NAMALWA (cell line): ENCODE data around the gene PLAC1.

Experiments
- DNase-seq: peaks from one replicate; pipeline ENCODE4 v3.0.0-alpha.2; 2015; ENCODE audit warnings: low spot score

Gene PLAC1

GRCh38 chrX:134588806-134589205 lies 69.5 kb downstream of the PLAC1 start:
- DNase-seq = no peak

DNA sequence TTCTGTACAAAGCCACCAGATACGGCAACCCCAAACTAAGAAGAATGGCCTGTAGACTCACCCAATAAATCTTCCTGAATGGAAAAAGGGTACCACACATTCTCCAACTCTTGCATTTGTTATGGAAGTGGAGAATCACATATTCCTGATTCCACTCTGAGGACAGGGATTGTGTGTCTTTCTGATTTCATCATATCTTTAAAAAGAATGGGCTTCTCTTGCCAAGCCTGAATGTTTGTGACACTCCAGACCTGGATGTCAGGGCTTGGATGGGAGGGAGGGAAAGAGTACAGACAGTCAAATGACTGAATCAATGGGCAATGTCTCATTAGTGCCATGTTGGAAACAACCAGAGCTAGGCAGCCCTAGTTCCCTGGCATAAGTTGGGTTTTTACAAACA lies 77.4 kb downstream of the PLAC1 start:
- DNase-seq = no peak

DNA sequence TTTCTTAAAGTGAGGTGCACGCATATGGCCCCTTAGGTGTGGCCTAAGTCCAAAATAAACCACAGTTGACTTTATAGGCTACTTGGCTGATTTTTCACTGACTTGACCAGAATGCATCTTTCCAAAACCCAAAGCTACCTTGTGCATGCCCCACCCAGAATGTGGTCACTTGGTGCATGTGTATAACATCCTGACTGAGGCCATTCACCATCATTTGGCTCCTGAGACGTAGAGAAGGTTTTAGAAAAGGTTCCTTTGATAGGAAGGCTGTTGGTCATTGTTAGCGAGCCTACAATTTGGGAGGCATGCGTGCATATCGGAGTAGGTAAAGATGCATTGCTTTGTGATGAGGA lies 84.6 kb downstream of the PLAC1 start:
- no peak for DNase-seq

GRCh38 chrX:134572816-134573682 lies 85.2 kb downstream of the PLAC1 start:
- no peak for DNase-seq

- no peak for DNase-seq
These were observed 86.5 kb downstream of the PLAC1 start for GRCh38 chrX:134571796-134572195.

- DNase-seq = no peak
These were observed 87.4 kb downstream of the PLAC1 start for GRCh38 chrX:134570899-134571298.

- DNase-seq = no peak
These were observed 87.8 kb downstream of the PLAC1 start for GRCh38 chrX:134570509-134570846.

DNA sequence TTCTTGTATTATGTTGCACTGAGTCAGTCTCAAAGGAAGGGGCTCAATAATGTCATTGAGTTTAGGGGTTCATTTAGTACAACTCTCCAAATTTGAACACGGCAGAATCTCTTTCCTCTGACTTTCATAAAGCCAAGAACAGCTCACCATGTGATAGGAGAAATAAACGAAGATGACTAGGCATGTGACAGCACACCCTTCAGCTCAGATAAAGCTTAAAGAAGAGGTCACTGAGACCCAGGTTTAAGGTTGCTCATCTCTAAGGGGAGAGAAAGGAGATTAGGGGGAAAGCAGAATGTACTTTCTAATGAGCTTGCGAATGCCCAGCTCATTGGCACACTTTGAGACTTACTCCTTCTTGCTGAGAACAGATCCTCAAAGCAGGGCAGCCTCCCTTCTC lies 89.0 kb downstream of the PLAC1 start:
- DNase-seq = no peak

GRCh38 chrX:134568285-134569016 lies 89.8 kb downstream of the PLAC1 start:
- DNase-seq = no peak

- no peak for DNase-seq
These were observed 91.8 kb downstream of the PLAC1 start for GRCh38 chrX:134566506-134566905.

DNA sequence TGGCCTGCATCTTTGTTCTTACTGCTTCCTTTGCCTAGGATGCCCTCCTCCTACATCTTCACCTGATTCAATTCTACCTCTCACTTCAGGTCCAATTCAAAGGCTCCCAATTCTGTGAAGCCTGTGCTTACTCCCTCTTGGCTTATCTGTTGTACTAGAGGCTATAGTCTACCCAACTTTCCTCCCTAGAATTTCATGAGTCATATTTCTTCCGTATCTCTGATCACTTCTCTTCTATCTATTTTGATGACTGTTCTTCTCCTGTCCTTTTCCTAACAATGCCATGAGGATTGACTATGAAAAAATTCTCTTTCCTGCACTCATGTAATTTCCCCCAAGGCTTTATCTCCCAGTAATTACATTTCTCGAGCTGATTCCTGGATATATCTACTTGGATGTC lies 96.3 kb downstream of the PLAC1 start:
- DNase-seq = no peak

- no peak for DNase-seq
These were observed 100.1 kb downstream of the PLAC1 start for GRCh38 chrX:134558133-134558532.

GRCh38 chrX:134554291-134554690 lies 104.0 kb downstream of the PLAC1 start:
- DNase-seq = no peak

GRCh38 chrX:134552351-134552750 lies 105.9 kb downstream of the PLAC1 start:
- DNase-seq = no peak

- no peak for DNase-seq
These were observed 106.8 kb downstream of the PLAC1 start for GRCh38 chrX:134551376-134552048.

DNA sequence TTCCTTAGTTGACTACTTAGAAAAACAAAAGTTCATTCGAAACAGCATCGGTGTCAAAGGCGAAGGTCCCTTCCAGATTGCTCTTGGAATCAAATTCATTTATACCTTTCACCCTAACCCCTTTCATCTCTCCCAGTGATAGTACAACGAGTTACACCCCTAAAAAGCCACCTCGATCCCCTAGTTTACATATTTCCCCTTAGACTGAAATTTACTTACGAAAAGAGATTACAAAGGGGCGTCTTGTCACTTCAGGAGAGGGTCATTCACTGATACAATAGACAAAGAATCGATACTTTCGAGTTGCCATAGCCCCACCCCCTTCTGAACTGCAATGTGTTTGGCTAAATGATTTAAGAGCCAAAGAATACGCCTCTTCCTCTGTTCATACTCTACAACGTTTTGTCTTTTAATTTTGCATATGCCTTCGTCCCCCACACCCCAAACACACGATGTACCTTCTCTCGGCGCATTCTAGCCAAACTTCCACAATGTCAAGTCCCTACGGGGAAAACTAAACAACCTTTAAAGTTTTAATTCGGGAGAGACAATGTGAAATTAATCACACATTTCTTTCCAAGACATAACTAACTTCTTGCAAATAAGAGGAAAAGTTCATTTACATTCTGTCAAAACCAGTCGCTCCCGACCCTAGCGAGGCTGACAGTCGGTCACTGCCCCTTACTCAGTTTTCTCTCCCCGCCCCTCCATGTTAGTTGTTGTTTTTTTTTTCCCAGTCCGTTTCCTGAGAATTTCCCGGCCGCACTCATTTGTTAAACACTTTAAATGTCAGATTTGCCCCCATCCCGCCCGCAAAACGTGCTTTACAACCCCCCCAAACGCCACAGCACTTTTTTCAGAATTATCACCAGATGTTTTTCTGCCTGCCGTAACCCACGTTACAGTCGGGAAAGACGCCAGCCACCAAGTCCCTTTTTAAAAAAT lies 109.7 kb downstream of the PLAC1 start:
- DNase-seq = no peak

DNA sequence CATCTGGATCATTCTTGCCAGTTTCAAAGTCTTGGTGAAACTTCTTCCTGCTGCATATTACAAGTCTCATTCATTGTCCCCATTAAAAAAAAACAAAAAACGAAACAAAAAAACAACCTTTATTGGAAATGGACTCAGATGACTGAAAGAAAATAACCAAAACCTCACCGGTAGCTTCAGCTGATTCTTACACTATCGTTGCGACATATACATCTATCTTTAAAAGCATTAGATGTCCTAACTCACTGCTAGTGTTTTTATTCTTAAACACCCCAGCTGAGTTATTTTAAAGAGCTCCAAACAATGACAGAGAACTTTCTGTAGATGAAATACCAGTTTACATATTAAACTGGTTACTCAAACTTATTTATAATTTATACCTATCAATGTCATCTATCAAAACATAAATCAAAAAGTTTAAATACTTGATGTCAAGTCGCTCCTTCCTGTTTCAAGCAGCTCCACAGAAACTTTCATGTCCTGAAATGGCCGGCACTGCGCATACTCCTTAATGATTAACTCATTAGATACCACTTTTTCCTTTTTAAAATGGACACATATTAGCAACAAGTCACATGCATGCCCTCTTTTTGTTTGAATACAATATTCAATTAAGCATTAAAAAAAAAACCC lies 111.1 kb downstream of the PLAC1 start:
- no peak for DNase-seq

- no peak for DNase-seq
These were observed 112.1 kb downstream of the PLAC1 start for GRCh38 chrX:134546187-134546586.

DNA sequence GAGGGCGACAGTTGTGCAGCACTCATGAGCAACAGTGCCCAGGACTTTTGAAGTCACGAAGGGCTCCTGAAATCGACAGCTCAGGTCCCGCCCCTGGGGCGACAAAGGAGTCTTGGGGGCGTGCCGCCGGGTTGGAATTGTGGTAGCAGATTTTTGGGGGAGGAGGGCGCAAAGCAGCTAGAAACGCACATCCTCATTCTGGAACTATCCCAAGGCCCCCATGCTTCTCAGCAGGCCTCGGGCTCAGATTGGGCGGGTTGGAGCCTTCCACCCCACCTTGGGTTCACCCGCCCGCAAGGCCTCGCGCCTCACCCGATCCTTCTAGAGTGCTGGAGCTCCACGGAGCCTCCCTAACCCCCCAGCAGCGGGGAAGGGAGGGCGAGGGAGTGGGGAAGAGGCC lies 112.8 kb downstream of the PLAC1 start:
- no peak for DNase-seq

DNA sequence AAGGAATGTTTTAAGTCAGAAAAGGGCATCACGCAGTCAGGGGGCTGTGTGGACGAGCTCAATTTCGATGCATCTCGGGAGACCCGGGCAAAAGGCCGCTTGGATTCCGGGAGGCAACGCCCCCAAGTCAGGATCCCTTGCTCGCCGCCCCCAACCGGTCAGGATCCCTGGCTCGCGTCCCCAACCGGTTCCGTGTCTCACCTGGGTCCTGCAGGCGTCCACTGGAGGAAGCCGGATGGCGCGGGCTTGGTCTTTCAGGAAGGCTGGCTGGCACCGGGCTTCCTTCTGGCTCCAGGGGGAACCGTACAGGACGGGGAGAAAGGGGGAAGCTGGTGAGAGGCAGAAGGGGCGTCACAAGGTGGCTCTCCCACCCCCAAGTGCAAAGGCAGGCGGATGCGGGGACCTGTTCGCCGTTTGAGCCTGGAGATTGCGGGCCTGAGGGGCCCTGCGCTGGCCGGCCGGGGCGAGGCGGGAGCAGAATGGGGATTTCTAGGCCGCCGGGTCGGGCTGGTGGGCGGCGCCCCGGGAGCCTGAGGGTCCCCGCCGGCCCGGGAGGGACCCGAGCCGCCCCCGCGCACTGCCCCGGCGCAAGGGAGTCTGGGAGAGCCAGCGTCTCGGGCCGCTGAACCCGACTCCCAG lies 113.6 kb downstream of the PLAC1 start:
- DNase-seq = no peak

GRCh38 chrX:134544135-134544512 lies 114.1 kb downstream of the PLAC1 start:
- DNase-seq = no peak
